ENCODE results near the gene GPBP1L1.
"Not testable (repeated sequence)": the region's sequence is repeated elsewhere in the genome, so short reads cannot be mapped to it uniquely, and the experiment has no call there.

The GPBP1L1 gene

DNA sequence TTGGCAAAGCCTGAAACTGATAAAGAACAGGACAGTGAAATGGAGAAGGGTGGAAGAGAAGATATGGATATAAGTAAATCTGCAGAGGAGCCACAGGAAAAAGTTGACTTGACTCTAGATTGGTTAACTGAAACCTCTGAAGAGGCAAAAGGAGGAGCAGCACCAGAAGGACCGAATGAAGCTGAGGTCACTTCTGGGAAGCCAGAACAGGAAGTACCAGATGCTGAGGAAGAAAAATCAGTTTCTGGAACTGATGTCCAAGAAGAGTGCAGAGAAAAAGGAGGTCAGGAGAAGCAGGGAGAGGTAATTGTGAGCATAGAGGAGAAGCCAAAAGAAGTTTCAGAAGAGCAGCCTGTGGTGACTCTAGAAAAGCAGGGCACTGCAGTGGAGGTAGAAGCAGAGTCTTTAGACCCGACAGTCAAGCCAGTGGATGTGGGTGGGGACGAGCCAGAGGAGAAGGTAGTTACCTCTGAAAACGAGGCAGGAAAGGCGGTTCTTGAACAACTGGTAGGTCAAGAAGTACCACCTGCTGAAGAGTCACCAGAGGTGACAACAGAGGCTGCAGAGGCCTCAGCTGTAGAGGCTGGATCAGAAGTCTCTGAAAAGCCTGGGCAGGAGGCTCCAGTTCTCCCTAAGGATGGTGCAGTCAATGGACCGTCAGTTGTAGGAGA is 78.8 kb downstream of the GPBP1L1 start:
- TF ChIP-seq, protein P1, sequence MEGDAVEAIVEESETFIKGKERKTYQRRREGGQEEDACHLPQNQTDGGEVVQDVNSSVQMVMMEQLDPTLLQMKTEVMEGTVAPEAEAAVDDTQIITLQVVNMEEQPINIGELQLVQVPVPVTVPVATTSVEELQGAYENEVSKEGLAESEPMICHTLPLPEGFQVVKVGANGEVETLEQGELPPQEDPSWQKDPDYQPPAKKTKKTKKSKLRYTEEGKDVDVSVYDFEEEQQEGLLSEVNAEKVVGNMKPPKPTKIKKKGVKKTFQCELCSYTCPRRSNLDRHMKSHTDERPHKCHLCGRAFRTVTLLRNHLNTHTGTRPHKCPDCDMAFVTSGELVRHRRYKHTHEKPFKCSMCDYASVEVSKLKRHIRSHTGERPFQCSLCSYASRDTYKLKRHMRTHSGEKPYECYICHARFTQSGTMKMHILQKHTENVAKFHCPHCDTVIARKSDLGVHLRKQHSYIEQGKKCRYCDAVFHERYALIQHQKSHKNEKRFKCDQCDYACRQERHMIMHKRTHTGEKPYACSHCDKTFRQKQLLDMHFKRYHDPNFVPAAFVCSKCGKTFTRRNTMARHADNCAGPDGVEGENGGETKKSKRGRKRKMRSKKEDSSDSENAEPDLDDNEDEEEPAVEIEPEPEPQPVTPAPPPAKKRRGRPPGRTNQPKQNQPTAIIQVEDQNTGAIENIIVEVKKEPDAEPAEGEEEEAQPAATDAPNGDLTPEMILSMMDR (IDR thresholded peaks at IDR 0.05; ENCODE audit: low read depth, low read length): no peak
- DNase-seq (ENCODE audit: extremely low read depth, low read depth): no peak

DNA sequence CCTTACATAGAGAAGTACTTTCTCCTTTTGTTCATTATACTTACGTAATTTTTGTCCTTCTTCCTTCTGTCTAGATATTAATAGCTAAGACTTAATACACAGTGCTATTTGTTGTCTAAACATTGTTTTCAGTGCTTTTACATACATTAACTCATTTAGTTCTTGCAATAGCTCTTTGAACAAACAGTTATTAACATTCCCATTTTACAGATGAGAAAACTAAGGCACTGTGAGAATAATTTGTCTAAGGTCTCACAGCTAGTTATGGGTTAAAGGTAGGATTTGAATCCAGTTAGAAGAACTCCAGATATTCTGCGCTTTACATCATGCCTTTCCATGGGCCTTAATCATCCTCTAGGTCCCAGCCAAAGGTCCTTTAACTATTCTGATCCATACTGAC is 82.1 kb downstream of the GPBP1L1 start:
- DNase-seq (ENCODE audit: extremely low read depth, low read depth): no peak
- TF ChIP-seq, protein P1 (IDR thresholded peaks at IDR 0.05; ENCODE audit: low read depth, low read length): no peak

DNA sequence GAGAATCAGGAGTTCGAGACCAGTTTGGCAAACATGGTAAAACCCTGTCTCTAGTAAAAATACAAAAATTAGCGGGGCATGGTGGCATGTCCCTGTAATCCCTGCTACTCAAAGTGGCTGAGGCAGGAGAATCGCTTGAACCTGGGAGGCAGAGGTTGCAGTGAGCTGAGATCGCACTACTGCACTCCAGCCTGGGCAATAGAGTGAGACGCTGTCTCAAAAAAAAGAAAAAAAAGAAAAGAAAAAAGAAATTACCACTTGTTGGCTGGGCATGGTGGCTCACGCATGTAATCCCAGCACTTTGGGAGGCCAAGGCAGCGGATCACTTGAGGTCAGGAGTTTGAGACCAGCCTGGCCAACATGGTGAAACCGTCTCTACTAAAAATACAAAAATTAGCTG is 89.6 kb downstream of the GPBP1L1 start:
- not testable (repeated sequence) for DNase-seq (ENCODE audit: extremely low read depth, low read depth)

DNA sequence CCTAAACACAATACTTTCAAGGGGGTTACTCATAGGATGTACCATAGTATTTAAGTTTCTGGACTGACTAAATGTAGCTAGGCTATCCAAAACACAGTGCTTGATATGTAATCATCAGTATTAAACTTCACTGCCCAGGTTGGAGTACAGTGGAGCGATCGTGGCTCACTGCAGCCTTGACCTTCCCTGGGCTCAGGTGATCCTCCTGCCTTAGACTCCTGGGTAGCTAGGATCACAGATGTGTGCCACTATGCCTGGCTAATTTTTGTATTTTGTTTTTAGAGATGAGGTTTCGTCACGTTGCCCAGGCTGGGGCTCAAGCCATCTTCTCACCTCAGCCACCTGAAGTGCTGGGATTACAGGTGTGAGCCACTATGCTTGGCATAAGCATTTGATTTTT is 91.9 kb downstream of the GPBP1L1 start:
- no peak for DNase-seq (ENCODE audit: extremely low read depth, low read depth)
- TF ChIP-seq, protein P1 (IDR thresholded peaks at IDR 0.05; ENCODE audit: low read depth, low read length): no peak

DNA sequence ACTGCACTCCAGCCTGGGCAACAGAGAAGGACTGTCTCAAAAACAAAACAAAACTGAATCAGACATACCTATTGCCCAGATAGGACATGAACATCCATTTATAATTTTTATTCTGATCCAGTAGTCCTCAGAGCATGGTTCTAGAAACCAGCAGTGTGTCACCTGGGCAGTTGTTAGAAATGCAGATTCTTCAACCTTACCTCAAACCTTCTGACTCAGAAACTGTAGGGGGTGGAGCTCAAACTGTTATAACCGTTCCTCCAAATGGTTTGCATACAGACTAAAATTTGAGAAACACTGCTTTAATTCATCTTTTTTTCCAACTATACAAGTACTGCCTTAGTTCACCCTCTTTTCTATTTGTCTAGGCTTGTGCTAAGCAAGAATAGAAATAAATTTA is 96.5 kb downstream of the GPBP1L1 start:
- TF ChIP-seq, protein P1 (IDR thresholded peaks at IDR 0.05; ENCODE audit: low read depth, low read length): no peak
- DNase-seq (ENCODE audit: extremely low read depth, low read depth): no peak

DNA sequence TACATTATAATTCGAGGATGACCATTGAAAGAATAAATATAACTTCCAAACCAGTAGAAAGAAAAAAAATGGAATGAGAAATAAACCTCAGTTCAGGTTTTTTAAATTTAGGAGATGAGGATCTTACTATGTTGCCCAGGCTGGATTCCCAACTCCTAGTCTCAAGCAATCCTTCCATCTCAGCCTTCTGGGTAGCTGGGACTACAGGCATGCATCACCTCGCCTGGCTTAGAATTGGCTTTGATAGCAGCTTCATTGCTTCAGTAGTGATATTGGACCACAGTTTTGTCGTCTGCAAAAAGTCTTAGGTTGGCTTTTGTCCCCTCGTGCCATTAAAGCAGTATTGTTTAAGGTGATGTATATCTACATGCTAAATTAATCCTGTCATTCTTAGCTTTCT is 99.6 kb downstream of the GPBP1L1 start:
- DNase-seq (ENCODE audit: extremely low read depth, low read depth): no peak
- TF ChIP-seq, protein P1 (IDR thresholded peaks at IDR 0.05; ENCODE audit: low read depth, low read length): no peak

DNA sequence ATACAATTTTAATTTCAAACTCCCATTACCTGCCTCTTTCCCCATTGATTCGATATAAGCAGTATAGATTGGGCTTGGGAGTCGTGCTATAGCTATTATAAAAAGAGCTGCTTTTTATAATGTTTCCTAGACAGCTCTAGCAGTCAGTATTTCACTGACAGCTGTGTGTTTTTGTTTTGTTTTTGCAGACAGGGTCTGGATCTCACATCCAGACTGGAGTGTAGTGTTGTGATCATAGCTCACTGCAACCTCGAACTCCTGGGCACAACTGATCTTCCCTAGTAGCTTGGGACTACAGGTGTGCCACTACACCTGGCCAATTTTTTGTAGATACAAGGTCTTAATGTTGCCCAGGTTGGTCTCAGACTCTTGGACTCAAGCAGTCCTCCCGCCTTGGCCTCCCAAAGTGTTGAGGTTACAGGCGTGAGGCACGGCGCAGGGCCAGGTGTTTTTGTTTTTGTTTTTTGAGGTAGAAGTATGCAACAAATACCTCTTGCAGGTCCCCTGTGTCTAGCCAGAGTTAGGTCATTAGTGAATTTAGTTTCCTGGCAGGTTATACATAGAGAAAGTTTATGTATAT is 100.7 kb downstream of the GPBP1L1 start:
- DNase-seq (ENCODE audit: extremely low read depth, low read depth): no peak

More for the DNA sequence above, 100.7 kb downstream of the GPBP1L1 start:
- TF ChIP-seq, protein P1 (IDR thresholded peaks at IDR 0.05; ENCODE audit: low read depth, low read length): no peak

Measured in AG09319 (cell line).